NCI-H510A (cell line): ENCODE data around the gene HCK.
A peak's percentile ranks its signal among the peaks of the same experiment; 100 is the strongest.
"Not testable (repeated sequence)": the region's sequence is repeated elsewhere in the genome, so short reads cannot be mapped to it uniquely, and the experiment has no call there.

Experiments
- DNase-seq: peaks from one replicate; lab custom pipeline; 2025; lab: John Stamatoyannopoulos, UW

The HCK gene

DNA sequence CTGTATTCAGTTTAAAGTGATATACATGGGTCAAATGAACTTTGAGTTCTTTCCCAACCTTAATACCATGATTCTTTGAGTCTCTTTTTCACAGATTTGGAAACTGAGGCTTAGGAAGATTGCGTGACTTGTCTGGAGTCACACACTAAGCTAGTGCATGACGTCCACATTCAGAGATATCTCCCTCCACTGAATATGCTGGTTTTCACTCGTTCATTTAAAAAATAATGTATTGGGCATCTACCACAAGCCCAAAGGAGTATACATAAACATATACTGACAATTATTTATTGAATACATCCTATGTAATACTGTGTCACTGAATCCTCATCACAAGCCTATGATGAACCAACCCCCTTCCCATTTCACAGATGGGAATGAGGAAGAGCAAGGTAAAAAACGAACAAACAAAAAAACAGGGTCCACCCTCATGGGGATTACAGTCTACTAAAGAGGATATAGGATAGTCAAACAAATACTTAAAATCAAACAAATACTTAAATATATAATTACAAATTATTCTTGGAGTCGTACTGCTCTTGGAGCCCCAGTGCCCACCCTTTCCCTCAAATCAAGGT lies 56.9 kb downstream of the HCK start:
- no peak for DNase-seq

DNA sequence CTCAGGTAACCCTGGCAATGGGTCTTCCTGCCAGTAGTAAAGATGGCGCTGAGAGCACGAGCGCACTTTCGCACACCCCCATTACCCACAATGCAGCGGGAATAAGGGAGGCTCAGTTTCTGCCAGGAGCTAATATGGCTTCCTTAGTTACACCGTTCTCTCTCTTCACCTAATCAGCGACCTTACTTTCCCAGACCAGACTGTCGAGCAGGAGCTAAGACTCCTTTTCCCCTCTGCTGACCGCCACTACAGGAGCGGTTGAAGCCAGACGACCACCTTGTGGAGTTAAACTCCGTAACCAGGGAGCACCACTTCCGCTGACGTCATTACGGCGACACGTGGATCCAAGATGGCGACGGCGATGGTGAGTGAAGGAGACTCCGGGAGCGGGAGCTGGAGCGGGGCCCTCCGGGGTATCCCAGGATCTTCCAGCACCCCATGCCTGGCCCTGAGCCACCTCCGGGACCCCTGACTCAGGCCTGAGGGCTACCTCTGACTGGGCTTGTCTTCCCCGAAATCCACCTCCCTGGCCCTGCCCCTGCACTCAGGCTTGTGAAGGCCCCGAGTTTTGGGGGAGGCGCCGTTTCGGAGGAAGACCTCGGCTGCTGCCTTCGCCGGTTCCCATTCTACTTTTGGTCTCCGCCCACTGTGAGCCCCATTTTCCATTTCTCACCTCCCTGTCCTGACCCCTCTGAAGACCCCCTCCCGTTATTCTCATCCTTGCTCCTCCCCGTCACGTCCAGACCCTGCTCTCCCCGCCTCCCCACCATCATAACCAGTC lies 57.5 kb downstream of the HCK start, which contains the start of gene TM9SF4:
Gene TM9SF4, plus strand, starts transcription at position 323 of the 781 bp plus-strand sequence. Its CDS starts 27 bp downstream, at position 350.
- peak; percentile 89 for DNase-seq

- DNase-seq = no peak
These were observed 58.2 kb downstream of the HCK start for GRCh38 chr20:32110173-32110704.

- no peak for DNase-seq
These were observed 58.7 kb downstream of the HCK start for GRCh38 chr20:32110727-32111126.

GRCh38 chr20:32111156-32111686 lies 59.2 kb downstream of the HCK start:
- DNase-seq = no peak

GRCh38 chr20:32111753-32112152 lies 59.7 kb downstream of the HCK start:
- DNase-seq = no peak

DNA sequence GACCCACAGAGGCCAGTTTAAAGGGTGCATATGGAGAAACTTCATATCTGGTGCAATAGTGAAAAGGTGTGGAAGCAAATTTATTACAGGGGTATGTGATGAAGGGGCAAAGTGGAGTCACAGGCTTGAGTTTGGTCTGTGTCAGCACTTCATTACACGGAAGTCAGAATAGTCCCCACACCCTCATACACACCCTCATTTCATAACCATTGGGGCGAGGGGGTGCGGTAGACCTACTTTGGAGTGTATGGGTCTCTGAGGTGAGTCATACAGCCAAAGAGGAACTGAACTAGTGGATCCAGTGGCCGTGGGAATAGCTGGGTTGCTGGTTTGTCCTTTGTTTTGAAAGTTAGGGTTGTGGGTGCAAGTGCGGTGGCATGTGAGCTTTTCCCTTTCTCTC lies 60.8 kb downstream of the HCK start:
- DNase-seq = no peak

- DNase-seq = no peak
These were observed 61.7 kb downstream of the HCK start for GRCh38 chr20:32113591-32114260.

DNA sequence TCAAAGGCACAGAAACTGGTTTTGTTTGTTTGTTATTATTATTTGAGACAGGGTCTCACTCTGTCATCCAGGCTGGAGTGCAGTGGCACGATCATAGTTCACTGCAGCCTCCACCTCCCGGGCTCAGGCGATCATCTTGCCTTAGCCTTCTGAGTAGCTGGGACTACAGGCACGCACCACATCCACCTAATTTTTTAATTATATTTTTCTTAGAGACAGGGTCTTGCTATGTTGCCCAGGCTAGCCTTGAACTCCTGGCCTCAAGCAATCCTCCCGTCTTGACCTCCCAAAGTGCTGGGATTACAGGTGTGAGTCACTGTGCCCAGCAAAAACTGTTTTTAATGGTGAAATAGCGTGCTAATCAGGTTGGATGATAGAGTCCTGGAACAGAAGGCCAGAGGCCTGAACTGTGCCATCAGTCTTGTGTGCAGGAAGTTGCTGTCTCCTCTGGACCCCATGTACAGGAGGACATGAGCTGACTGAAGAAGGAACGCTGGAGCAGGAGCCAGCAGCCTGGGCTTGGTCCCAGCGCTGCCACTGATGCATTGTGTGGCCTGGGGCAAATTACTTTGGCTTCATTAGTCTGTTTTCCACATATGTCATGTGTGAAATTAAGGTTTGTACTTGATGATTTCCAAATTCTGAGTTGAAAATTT lies 62.4 kb downstream of the HCK start:
- no peak for DNase-seq

DNA sequence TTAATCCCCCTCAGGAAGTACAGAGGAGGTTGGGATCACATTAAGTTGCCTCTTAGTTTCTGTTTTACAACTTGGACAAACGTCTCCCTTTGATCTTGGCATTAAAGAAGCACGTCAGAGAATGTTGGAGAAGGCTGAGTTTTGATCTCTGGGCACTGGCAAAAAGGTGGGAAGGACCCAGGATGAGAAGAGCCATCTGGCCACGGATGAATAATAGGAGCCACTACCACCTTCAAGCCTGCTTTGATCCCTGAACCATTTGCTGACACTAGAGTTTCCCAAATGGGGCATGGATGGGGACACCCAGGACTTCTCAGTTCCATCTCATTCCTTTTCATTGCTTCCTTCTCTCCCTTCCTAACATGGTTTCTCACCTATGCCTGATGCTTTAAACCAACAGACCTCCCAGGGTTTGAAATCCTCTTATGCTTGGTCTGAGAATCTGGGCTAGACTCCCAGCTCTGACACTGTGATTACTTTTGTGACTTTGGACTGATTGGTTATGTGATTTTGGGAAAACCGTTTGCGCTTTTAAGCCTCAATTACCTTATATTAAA lies 63.2 kb downstream of the HCK start:
- DNase-seq = no peak

DNA sequence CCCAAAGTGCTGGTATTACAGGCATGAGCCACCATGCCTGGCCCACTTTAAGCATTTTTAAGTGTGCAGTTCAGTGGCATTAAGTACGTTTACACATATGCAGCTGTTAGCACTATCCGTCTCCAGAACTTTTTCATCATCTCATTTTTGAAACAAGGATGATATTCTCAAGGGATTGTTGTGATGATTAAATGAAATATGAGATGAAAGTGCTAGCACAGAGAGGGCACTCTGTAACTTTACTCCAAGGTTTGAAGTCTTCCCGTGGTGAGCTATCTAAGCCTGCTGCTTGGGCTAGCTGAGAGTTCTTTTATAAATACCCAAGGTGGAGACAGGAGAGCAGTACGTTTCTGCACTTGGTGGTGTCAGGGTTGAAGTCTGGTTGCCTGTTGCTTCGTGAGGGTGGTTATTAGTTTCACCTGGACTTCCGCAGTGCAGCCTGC lies 64.1 kb downstream of the HCK start:
- DNase-seq = no peak

GRCh38 chr20:32116796-32117195 lies 64.8 kb downstream of the HCK start:
- DNase-seq = not testable (repeated sequence)

DNA sequence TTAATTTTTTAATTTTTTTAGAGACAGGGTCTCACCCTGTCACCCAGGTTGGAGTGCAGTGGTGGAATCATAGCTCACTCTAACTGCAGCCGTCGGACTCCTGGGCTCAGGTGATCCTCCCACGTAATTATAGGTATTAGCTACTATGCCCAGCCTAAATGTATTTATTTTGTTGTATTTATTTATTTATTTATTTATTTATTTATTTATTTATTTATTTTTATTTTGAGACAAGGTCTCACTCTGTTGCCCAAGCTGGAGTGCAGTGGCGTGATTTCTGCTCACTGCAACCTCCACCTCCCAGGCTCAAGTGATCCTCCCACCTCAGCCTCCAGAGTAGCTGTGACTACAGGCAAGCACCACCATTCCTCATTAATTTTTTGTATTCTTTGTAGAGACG lies 66.4 kb downstream of the HCK start:
- not testable (repeated sequence) for DNase-seq

DNA sequence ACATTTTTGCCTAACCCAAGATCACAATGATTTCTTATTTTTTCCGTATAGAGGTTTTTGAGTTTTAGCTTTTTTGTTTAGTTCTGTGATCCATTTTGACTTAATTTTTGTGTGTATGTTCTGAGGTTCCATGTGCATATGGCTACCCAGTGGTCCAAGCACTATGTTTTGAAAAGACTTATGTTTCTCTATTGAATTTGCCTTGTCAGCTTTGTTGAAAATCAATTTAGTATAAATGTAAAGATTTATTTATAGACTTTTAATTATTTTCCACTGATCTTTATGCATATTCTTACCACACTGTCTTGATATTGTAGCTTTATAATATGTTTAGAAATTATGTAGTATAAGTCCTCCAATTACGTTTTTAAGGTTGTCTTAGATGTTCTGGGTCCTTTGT lies 67.7 kb downstream of the HCK start:
- no peak for DNase-seq

DNA sequence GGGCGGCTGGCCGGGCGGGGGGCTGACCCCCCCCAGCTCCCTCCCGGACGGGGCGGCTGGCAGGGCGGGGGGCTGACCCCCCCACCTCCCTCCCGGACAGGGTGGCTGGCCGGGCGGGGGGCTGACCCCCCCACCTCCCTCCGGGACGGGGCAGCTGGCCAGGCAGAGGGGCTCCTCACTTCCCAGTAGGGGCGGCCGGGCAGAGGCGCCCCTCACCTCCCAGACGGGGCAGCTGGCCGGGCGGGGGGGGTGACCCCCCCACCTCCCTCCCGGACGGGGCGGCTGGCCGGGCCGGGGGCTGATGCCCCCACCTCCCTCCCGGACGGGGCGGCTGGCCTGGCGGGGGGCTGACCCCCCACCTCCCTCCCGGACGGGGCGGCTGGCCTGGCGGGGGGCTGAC lies 69.9 kb downstream of the HCK start:
- DNase-seq = not testable (repeated sequence)

DNA sequence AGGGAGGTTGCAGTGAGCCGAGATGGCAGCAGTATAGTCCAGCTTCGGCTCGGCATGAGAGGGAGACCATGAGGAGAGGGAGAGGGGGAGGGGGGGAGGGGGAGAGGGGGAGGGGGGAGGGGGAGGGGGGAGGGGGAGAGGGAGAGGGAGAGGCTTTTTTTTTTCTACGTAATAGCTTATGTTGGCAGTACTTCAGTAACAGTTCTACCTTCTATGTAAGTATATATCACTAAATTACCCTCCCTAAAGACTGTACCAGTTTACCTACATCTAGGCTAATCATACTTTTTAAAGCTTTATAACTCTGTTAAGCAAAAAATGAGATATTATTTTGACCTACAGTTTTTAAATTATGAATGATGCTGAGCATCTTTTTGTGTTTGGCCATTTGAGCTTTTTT lies 71.0 kb downstream of the HCK start:
- DNase-seq = no peak

GRCh38 chr20:32124916-32125454 lies 72.9 kb downstream of the HCK start:
- no peak for DNase-seq

DNA sequence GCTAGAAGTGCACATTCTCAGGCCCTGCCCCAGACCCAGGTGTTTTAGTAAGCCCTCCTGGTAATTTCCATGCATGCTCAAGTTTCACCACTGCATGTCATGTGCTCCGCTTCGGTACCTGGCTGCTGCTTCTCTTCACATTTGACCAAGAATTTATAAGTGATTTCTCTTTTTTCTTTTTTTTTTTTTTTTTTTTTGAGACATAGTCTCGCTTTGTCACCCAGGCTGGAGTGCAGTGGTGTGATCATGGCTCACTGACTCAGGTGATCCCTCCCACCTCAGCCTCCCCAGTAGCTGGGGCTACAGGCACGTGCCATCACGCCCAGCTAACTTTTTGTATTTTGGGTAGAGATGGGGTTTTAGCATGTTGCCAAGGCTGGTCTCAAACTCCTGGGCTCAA lies 73.5 kb downstream of the HCK start:
- no peak for DNase-seq

GRCh38 chr20:32126919-32127318 lies 74.9 kb downstream of the HCK start:
- no peak for DNase-seq

DNA sequence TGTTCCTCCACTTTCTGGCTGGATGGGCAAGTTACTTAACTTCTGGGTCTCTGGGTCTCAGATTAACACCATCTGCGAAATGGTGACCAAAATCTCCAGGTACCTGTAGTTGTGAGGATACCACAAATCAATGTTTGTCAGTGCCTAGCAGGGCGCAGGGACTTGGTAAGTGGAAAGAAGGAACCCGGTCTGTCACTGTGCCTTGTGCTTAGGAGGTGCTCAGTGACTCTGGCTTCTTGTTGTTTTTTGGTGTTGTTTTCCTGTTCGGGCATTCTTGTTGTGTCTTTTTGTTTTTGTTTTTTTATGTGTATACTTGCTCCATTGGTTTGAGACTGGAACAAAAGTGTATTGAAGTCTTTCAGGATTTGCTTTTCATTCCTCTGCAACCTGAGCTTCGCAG lies 75.3 kb downstream of the HCK start:
- no peak for DNase-seq

DNA sequence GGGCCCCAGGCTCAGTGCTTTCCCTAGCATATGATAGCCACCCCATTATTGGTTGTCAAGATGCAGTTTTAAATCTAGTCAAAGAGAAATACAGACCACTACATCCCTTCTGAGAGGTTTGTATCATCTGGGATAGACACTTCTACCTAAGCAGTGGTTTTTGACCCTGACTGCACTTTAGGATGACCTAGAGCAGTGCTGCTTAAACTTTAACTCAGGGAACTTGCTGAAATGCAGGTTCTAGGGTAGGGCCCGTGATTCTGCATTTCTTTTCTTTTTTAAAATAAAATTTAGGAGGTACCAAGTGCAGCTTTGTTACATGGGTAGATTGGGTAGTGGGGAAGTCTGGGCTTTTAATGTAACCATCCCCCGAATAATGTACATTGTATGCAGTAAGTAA lies 76.1 kb downstream of the HCK start:
- DNase-seq = no peak
